Fibroblast of pulmonary artery (primary cell): ENCODE measurements around the gene PARPBP.
"Not testable (repeated sequence)": the region's sequence is repeated elsewhere in the genome, so short reads cannot be mapped to it uniquely, and the experiment has no call there.

ENCODE experiments used
- DNase-seq: peaks from one replicate; pipeline ENCODE4 v3.0.0-alpha.2; 2010; ENCODE audit warnings: low read depth
- H3K4me3 ChIP-seq: replicated peaks from 2 replicates; pipeline ENCODE4 v1.5.1; 2011; ENCODE audit warnings: low read depth, mild to moderate bottlenecking, control low read depth, low read length, moderate library complexity
- TF ChIP-seq, protein P1 (sequence below): IDR thresholded peaks from 2 replicates; pipeline ENCODE4 v1.5.1; 2011; ENCODE audit warnings: mild to moderate bottlenecking, control low read depth, low read length, inconsistent platforms; ENCODE audit errors: missing control alignments

PARPBP gene

DNA sequence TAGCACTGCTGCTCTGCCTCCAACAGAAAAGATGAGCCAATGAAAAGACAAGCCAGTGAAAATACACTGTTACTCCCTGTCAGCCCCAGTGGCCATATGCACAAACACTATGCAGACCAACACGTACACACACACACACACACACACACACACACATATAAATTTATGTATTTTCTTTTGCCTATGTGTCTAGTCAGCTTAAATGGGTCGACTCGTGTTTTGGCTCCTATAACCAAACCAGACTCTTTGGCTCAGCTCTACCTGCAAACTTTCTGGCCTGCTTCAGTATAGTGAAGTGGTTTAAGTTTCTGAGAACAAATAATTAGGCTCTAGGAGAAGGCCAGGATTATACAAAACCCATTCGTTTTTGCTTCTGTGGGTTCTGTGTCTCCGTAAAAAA is 108.0 kb downstream of the PARPBP start:
- H3K4me3 ChIP-seq = no peak overlapping the region
- TF ChIP-seq, protein P1, sequence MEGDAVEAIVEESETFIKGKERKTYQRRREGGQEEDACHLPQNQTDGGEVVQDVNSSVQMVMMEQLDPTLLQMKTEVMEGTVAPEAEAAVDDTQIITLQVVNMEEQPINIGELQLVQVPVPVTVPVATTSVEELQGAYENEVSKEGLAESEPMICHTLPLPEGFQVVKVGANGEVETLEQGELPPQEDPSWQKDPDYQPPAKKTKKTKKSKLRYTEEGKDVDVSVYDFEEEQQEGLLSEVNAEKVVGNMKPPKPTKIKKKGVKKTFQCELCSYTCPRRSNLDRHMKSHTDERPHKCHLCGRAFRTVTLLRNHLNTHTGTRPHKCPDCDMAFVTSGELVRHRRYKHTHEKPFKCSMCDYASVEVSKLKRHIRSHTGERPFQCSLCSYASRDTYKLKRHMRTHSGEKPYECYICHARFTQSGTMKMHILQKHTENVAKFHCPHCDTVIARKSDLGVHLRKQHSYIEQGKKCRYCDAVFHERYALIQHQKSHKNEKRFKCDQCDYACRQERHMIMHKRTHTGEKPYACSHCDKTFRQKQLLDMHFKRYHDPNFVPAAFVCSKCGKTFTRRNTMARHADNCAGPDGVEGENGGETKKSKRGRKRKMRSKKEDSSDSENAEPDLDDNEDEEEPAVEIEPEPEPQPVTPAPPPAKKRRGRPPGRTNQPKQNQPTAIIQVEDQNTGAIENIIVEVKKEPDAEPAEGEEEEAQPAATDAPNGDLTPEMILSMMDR = no peak
- DNase-seq = no peak

- H3K4me3 ChIP-seq = no peak overlapping the region
- TF ChIP-seq, protein P1 = no peak
- no peak for DNase-seq
Observed at GRCh38 chr12:102232036-102232435, 112.1 kb downstream of the PARPBP start.

DNA sequence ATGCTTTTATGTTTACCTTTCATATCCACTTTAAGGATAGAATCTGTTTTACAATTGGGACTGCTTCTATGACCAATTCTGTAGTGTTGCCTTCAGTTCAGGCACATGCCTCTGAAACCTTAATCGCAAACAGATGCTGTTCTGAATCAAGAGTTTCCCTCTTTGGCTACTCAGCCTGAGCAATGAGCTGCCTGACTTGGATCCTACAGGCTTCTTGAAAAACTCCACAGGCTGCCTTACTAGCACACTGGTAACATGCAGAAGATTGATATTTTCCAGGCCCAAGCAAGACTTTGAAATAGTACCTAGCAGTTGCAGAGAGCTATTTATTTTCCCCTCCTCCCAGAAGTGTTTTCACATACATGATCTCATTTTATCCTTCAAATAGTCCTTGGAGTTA is 112.5 kb downstream of the PARPBP start:
- TF ChIP-seq, protein P1 = no peak
- H3K4me3 ChIP-seq = no peak overlapping the region
- no peak for DNase-seq

DNA sequence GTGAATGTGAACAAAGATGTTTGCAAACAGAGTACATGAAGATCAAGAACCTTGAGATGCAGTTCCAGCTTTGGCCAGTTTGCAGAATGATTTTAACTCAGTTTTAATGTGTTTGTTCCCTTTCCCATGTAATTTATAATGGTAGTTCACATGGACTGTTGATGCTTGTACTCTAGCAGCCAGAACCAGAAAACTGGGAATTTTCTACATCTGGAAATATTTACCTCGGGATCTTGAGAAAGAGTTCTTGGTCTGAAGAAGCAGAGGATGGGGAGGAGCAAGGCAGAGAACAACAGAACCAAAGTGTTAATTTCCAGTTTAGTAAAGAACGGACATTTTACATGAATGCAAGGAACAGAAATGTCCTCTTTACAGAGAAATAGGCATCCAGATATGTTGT is 114.6 kb downstream of the PARPBP start:
- H3K4me3 ChIP-seq = no peak overlapping the region
- TF ChIP-seq, protein P1 = no peak
- DNase-seq = no peak

DNA sequence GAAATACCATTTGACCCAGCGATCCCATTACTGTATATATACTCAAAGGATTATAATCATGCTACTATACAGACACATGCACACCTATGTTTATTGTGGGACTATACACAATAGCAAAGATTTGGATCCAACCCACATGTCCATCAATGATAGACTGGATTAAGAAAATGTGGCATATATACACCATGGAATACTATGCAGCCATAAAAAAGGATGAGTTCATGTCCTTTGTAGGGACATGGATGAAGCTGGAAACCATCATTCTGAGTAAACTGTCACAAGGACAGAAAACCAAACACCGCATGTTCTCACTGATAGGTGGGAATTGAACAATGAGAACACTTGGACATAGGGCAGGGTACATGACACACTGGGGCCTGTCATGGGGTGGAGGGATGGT is 120.9 kb downstream of the PARPBP start:
- DNase-seq, H3K4me3 ChIP-seq: not testable (repeated sequence)
